ENCODE results near the gene HMG20B.
"Not testable (repeated sequence)": the region's sequence is repeated elsewhere in the genome, so short reads cannot be mapped to it uniquely, and the experiment has no call there.

The HMG20B gene

GRCh38 chr19:3577723-3578344 is 5.1 kb downstream of the HMG20B start:
- FAIRE-seq (no peak), DNase-seq (ENCODE audit: insufficient read length) (no peak)
- TF ChIP-seq POLR2AphosphoS5 (IDR thresholded peaks at IDR 0.05; ENCODE audit: low read depth, low read length), result no peak
- TF ChIP-seq POLR2A (IDR thresholded peaks at IDR 0.05; ENCODE audit: low read depth, low read length), result no peak
- no peak for TF ChIP-seq TAF1 (IDR thresholded peaks at IDR 0.05; ENCODE audit: borderline replicate concordance, low read depth, low read length)

DNA sequence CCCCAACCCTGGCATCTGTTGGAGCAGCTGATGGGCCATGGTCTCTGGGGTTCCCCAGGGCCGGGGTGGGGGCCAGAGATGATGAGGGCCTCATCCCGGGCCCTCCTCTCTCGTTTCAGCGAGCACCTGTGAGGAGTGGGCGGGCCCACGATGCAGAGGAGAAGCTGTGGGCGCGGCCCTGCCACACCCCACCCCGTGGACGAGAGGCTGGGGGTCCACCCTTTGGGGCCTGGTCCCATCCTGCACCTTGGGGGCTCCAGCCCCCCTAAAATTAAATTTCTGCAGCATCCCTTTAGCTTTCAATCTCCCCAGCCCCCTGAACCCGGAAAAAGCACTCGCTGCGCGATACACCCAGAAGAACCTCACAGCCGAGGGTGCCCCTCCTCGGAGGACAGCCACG is 5.6 kb downstream of the HMG20B start:
- TF ChIP-seq POLR2AphosphoS5 (IDR thresholded peaks at IDR 0.05; ENCODE audit: low read depth, low read length) (no peak), POLR2A (IDR thresholded peaks at IDR 0.05; ENCODE audit: low read depth, low read length) (no peak), TAF1 (IDR thresholded peaks at IDR 0.05; ENCODE audit: borderline replicate concordance, low read depth, low read length) (no peak)
- no peak for DNase-seq (ENCODE audit: insufficient read length)
- no peak for FAIRE-seq

GRCh38 chr19:3580156-3580934 is 7.6 kb downstream of the HMG20B start:
- FAIRE-seq (no peak), DNase-seq (ENCODE audit: insufficient read length) (no peak)
- no peak for TF ChIP-seq TAF1 (IDR thresholded peaks at IDR 0.05; ENCODE audit: borderline replicate concordance, low read depth, low read length)

GRCh38 chr19:3581792-3582191 is 9.0 kb downstream of the HMG20B start:
- FAIRE-seq; DNase-seq (ENCODE audit: insufficient read length): not testable (repeated sequence)

DNA sequence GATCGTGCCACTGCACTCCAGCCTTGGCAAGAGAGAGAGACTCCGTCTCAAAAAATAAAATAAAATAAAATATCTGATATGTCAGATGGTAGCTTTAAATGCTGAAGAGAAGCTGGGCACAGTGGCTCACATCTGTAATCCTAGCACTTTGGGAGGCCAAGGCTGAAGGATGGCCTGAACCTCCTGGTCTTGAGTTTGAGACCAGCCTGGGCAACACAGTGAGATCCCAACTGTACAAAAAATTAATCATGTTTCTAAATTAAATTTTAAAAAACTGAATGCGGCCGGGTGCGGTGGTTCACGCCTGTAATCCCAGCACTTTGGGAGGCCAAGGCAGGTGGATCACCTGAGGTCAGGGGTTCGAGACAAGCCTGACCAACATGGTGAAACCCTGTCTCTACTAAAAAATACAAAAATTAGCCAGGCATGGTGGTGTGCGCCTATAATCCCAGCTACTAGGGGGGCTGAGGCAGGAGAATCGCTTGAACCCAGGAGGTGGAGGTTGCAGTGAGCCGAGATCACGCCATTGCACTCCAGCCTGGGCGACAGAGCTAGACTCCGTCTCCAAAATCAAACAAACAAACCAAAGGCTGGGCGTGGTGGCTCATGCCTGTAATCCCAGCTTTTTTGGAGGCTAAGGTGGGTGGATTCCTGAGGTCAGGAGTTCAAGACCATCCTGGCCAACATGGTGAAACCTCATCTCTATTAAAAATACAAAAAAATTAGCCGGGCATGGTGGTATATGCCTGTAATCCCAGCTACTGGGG is 11.5 kb downstream of the HMG20B start:
- FAIRE-seq; DNase-seq (ENCODE audit: insufficient read length): not testable (repeated sequence)

DNA sequence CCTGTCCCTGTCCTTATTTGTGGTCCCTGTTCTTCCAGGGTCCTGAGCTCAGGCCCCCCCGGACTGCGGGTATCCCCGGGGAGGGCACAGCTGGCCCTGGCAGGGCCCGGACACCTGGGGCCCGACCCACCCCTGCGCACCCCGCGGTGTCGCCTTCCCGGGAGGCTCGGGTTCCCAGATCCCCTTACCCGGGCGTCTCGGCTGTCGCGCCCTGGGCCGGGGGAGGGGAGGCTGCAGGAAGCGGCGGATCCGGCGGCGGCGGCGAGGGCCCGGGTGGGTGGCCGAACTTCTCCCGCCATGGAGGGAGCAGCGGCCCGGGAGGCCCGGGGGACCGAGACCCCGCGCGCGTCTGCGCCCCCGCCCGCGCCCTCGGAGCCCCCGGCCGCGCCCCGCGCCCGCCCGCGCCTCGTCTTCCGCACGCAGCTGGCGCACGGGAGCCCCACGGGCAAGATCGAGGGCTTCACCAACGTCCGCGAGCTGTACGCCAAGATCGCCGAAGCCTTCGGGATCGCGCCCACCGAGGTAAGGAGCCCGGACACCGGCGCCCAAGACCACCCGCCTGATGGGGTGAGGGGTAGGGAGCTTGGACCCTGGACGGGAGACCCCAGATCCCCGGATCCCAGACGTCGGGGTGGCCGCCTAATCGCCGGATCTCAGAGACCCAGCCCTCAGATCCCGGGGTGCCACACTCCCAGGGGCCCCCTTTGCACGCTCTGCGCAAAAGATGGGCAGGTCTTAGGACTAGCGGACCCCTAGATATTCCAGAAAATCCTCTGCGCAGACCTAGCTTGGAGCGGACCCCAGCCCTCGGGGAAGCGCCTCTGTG is 12.8 kb downstream of the HMG20B start, which contains the start of gene GIPC3:
Gene GIPC3 (plus strand): TSS at position 178 of the 826 bp plus-strand sequence. CDS start 120 bp downstream, at position 298.
- TF ChIP-seq POLR2AphosphoS5 (IDR thresholded peaks at IDR 0.05; ENCODE audit: low read depth, low read length) (no peak), TAF1 (IDR thresholded peaks at IDR 0.05; ENCODE audit: borderline replicate concordance, low read depth, low read length) (no peak), POLR2A (IDR thresholded peaks at IDR 0.05; ENCODE audit: low read depth, low read length) (no peak)
- FAIRE-seq (no peak), DNase-seq (ENCODE audit: insufficient read length) (no peak)

GRCh38 chr19:3586127-3586626 is 13.4 kb downstream of the HMG20B start:
- FAIRE-seq, result no peak
- TF ChIP-seq POLR2A (IDR thresholded peaks at IDR 0.05; ENCODE audit: low read depth, low read length), result no peak
- TF ChIP-seq POLR2AphosphoS5 (IDR thresholded peaks at IDR 0.05; ENCODE audit: low read depth, low read length), result no peak
- no peak for TF ChIP-seq TAF1 (IDR thresholded peaks at IDR 0.05; ENCODE audit: borderline replicate concordance, low read depth, low read length)
- DNase-seq (ENCODE audit: insufficient read length), result no peak

DNA sequence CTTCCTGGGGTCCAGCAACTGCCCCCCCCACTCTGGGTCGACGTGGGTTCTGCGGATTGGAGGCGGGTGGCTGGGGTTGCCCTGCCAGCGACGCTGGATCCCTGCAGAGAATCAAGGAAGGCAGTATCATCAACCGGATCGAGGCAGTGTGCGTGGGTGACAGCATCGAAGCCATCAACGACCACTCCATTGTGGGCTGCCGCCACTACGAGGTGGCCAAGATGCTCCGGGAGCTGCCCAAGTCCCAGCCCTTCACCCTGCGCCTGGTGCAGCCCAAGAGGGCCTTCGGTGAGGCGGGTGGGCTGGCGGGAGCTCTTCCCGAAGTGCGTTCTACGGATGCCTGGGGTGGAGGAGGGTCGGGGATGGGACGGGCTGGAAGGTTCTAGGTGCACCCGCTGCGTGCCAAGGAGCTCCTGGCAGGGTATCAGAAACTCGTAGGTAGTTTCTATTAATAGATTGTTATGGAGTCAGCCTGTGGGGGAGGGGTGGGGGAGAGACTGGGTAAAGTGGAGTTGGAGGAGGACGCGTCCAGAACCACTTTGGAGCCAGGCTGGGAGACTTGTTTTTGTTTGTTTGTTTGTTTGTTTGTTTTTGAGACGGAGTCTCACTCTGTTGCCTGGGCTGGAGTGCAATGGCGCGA is 14.1 kb downstream of the HMG20B start:
- TF ChIP-seq TAF1 (IDR thresholded peaks at IDR 0.05; ENCODE audit: borderline replicate concordance, low read depth, low read length) (no peak), POLR2A (IDR thresholded peaks at IDR 0.05; ENCODE audit: low read depth, low read length) (no peak), POLR2AphosphoS5 (IDR thresholded peaks at IDR 0.05; ENCODE audit: low read depth, low read length) (no peak)
- DNase-seq (ENCODE audit: insufficient read length) (no peak), FAIRE-seq (no peak)

DNA sequence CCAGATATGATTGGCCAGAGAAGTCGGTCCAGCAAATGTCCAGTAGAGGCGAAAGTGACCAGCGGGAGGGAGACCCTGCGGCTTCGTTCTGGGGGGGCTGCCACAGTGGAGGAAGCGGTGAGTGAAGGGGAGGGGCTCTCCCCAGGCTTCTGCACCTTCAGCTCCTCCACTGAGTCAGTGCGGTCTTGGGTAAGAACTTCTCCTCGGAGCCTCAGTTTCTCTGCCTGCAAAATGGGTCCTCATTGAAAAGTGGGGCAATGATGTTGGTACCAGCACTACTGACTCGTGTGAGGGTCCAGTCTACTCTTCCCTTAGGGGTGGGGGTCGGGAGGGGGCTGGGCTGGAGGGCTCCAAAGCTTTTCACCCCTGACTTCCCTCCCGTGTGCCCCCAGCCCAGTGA is 16.7 kb downstream of the HMG20B start:
- DNase-seq (ENCODE audit: insufficient read length), result no peak
- TF ChIP-seq TAF1 (IDR thresholded peaks at IDR 0.05; ENCODE audit: borderline replicate concordance, low read depth, low read length) (no peak), POLR2AphosphoS5 (IDR thresholded peaks at IDR 0.05; ENCODE audit: low read depth, low read length) (no peak), POLR2A (IDR thresholded peaks at IDR 0.05; ENCODE audit: low read depth, low read length) (no peak)
- FAIRE-seq, result no peak

DNA sequence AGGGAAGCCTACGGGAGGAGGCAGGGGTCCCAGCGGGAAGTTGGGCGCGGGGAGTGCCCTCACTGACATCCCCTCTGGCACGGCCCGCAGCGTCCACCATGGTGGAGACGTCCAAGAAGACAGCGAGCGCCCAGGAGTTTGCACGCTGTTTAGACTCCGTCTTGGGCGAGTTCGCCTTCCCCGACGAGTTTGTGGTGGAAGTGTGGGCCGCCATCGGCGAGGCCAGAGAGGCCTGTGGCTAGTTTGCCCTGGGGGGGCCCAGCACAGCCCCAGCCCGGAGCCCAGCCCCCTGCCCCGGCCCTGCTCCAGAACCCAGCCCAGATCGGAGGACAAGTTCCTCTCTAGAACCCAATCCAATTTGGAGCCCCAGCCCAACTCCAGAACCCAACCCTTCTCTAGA is 17.2 kb downstream of the HMG20B start:
- FAIRE-seq (no peak), DNase-seq (ENCODE audit: insufficient read length) (no peak)
- TF ChIP-seq TAF1 (IDR thresholded peaks at IDR 0.05; ENCODE audit: borderline replicate concordance, low read depth, low read length), result no peak
- TF ChIP-seq POLR2A (IDR thresholded peaks at IDR 0.05; ENCODE audit: low read depth, low read length), result no peak
- TF ChIP-seq POLR2AphosphoS5 (IDR thresholded peaks at IDR 0.05; ENCODE audit: low read depth, low read length), result no peak
